Aorta (tissue), 5 donors: Measurements from ENCODE around the gene LYPD6B. TPM values are rescaled to one million over a fixed set of nuclear protein-coding genes. Genes with fewer than 3 reads are reported as not detected.

Experiments
- ATAC-seq: fragments of 200-7000 bp; cut with Tn5 transposase; one replicate; pipeline ENCODE4 v1.9.1; 2022; ENCODE audit warnings: moderate library complexity; ENCODE audit not compliant: low FRiP score
- DNase-seq, 2 donors: peaks; one replicate each; pipeline ENCODE4 v3.0.0-alpha.2; 2020
- H3K27ac ChIP-seq, 2 donors: one replicate each; pipeline ENCODE4 v1.5.1; 2013; ENCODE audit warnings: low read length in 2 of 2, mild to moderate bottlenecking in 2 of 2, moderate library complexity in 2 of 2, control low read depth in 1 of 2, inconsistent platforms in 1 of 2, low read depth in 1 of 2
- H3K27me3 ChIP-seq, 2 donors: one replicate each; pipeline ENCODE4 v1.6.1; 2013; ENCODE audit warnings: control low read depth in 1 of 2, low read length in 1 of 2, mild to moderate bottlenecking in 1 of 2, moderate library complexity in 1 of 2; ENCODE audit not compliant: insufficient read depth in 2 of 2, control insufficient read depth in 1 of 2
- H3K36me3 ChIP-seq, 2 donors: one replicate each; pipeline ENCODE4 v1.6.1; 2013; ENCODE audit warnings: control low read depth in 1 of 2, low read length in 1 of 2, mild to moderate bottlenecking in 1 of 2; ENCODE audit not compliant: insufficient read depth in 2 of 2, control insufficient read depth in 1 of 2
- H3K4me1 ChIP-seq, 2 donors: one replicate each; pipeline ENCODE4 v1.6.1; 2013; ENCODE audit warnings: low read length in 2 of 2, control low read depth in 1 of 2, mild to moderate bottlenecking in 1 of 2, moderate library complexity in 1 of 2; ENCODE audit not compliant: insufficient read depth in 2 of 2, control insufficient read depth in 1 of 2
- H3K4me3 ChIP-seq, 2 donors: one replicate each; pipeline ENCODE4 v1.5.1; 2013; ENCODE audit warnings: low read length in 2 of 2, control low read depth in 1 of 2, mild to moderate bottlenecking in 1 of 2
- H3K9me3 ChIP-seq: one replicate; pipeline ENCODE4 v1.6.1; 2013; ENCODE audit warnings: mild to moderate bottlenecking, low read length; ENCODE audit not compliant: control insufficient read depth
- WGBS, 2 donors: extraction: QIAGEN DNeasy Blood & Tissue Kit; methylation state at CpG; one replicate each; pipeline ENCODE4 v1.1.7; 2013; 5-methylcytosine and 5-hydroxymethylcytosine counted together
- intact Hi-C, 2 donors: fragments of 100-400 bp; cut with DNase I; formaldehyde crosslinking; loops; one replicate each; pipeline versions ENCODE4 v1.14.2 to v1.15.0; 2022
- polyA plus RNA-seq, 2 donors: library from polyadenylated mRNA; stranded (reverse); fragments of 200-250 nt; gene quantifications; one replicate each; pipeline ENCODE4 v1.2.3, GENCODE V29; 2013
- total RNA-seq, 2 donors: library from RNA; stranded (reverse); fragmentation: NEBNext Ultra II Directional; extraction: Animal tissue kit (Norgen Biotek cat#: 25700); gene quantifications; one replicate each; pipeline ENCODE4 v1.2.1, GENCODE V29; 2021
- donor health status: healthy with polysubstance abuse.
- donor health status: Bipolar disorder and iron deficiency.
- donor health status: DM: no; HTN: no; CAD: no.
- donor health status: DM: no; HTN: no; CAD: no.
- donor health status: DM: yes; HTN: yes; CAD: no.

LYPD6B gene
- total and polyA plus RNA-seq, 4 donors: 0.26 TPM; not detected in 3

- ATAC-seq: no peak
- peaks cover 0 to 6% of the 10 kb centered on the region in 2 donors for H3K4me1 ChIP-seq
- H3K27ac ChIP-seq: no peak overlapping the region
- WGBS, 2 donors: 82 to 89% methylated on average over 9 of the region's 9 CpGs
- no peaks in the 10 kb centered on the region for H3K36me3 ChIP-seq
- H3K27me3 ChIP-seq: no peaks in the 10 kb centered on the region
- DNase-seq: no peak
- no peak overlapping the region for H3K4me3 ChIP-seq
- H3K9me3 ChIP-seq: no peaks in the 10 kb centered on the region
- intact Hi-C loops: no loop called here
These were observed 32.3 kb downstream of the LYPD6B start for GRCh38 chr2:149070681-149071320.

- 91 to 92% methylated on average over 2 of the region's 2 CpGs for WGBS, 2 donors
- no peak for DNase-seq
- Histone ChIP-seq H3K4me1 (no peaks in the 10 kb centered on the region), H3K4me3 (no peak overlapping the region), H3K27me3 (no peaks in the 10 kb centered on the region), H3K27ac (no peak overlapping the region), H3K9me3 (no peaks in the 10 kb centered on the region), H3K36me3 (no peaks in the 10 kb centered on the region)
- ATAC-seq: no peak
- intact Hi-C loops: no loop called here
These were observed 36.6 kb downstream of the LYPD6B start for GRCh38 chr2:149075105-149075504.

- 43 to 60% methylated on average over 10 of the region's 10 CpGs for WGBS, 2 donors
- DNase-seq: no peak
- no peaks in the 10 kb centered on the region for H3K27me3 ChIP-seq
- intact Hi-C loops: no loop called here
- no peaks in the 10 kb centered on the region for H3K9me3 ChIP-seq
- no peak for ATAC-seq
- H3K36me3 ChIP-seq: no peaks in the 10 kb centered on the region
- H3K4me3 ChIP-seq: no peak overlapping the region
- no peak overlapping the region for H3K27ac ChIP-seq
- H3K4me1 ChIP-seq: no peaks in the 10 kb centered on the region
These were observed 37.4 kb downstream of the LYPD6B start for GRCh38 chr2:149075853-149076252.

GRCh38 chr2:149076863-149077412, 38.4 kb downstream of the LYPD6B start:
- Histone ChIP-seq H3K27me3 (no peaks in the 10 kb centered on the region), H3K4me3 (no peak overlapping the region), H3K9me3 (no peaks in the 10 kb centered on the region), H3K4me1 (no peaks in the 10 kb centered on the region), H3K27ac (no peak overlapping the region), H3K36me3 (no peaks in the 10 kb centered on the region)
- intact Hi-C loops: no loop called here
- WGBS, 2 donors: 18 to 22% methylated on average over 5 of the region's 5 CpGs
- DNase-seq (no peak), ATAC-seq (no peak)

GRCh38 chr2:149077861-149078260, 39.4 kb downstream of the LYPD6B start:
- intact Hi-C loops: no loop called here
- H3K36me3 ChIP-seq: no peaks in the 10 kb centered on the region
- ATAC-seq: no peak
- no peaks in the 10 kb centered on the region for H3K9me3 ChIP-seq
- no peak overlapping the region for H3K27ac ChIP-seq
- 69 to 70% methylated on average over 3 of the region's 3 CpGs for WGBS, 2 donors
- no peaks in the 10 kb centered on the region for H3K27me3 ChIP-seq
- H3K4me1 ChIP-seq: no peaks in the 10 kb centered on the region
- DNase-seq: no peak
- H3K4me3 ChIP-seq: no peak overlapping the region

GRCh38 chr2:149080099-149080498, 41.6 kb downstream of the LYPD6B start:
- H3K27me3 ChIP-seq: no peaks in the 10 kb centered on the region

GRCh38 chr2:149080971-149081370, 42.5 kb downstream of the LYPD6B start:
- WGBS, 2 donors: 72 to 97% methylated on average over 1 of the region's 1 CpG
- DNase-seq (no peak), ATAC-seq (no peak)
- intact Hi-C loops: no loop called here
- Histone ChIP-seq H3K4me1 (peaks cover 0 to 2% of the 10 kb centered on the region in 2 donors), H3K27me3 (no peaks in the 10 kb centered on the region), H3K27ac (no peak overlapping the region), H3K36me3 (no peaks in the 10 kb centered on the region), H3K4me3 (no peak overlapping the region), H3K9me3 (no peaks in the 10 kb centered on the region)

More at GRCh38 chr2:149080099-149080498, 41.6 kb downstream of the LYPD6B start:
- DNase-seq: no peak
- intact Hi-C loops: no loop called here
- Histone ChIP-seq H3K4me1 (peaks cover 0 to 2% of the 10 kb centered on the region in 2 donors), H3K4me3 (no peak overlapping the region), H3K36me3 (no peaks in the 10 kb centered on the region), H3K9me3 (no peaks in the 10 kb centered on the region), H3K27ac (no peak overlapping the region)
- no peak for ATAC-seq
- 76 to 77% methylated on average over 3 of the region's 3 CpGs for WGBS, 2 donors

- Histone ChIP-seq H3K27ac (no peak overlapping the region), H3K27me3 (no peaks in the 10 kb centered on the region), H3K9me3 (no peaks in the 10 kb centered on the region), H3K4me1 (peaks cover 0 to 2% of the 10 kb centered on the region in 2 donors), H3K4me3 (no peak overlapping the region), H3K36me3 (no peaks in the 10 kb centered on the region)
- WGBS, 2 donors: 57 to 63% methylated on average over 3 of the region's 3 CpGs
- intact Hi-C loops: no loop called here
- DNase-seq (no peak), ATAC-seq (no peak)
These were observed 43.6 kb downstream of the LYPD6B start for GRCh38 chr2:149082079-149082478.

GRCh38 chr2:149082735-149083134, 44.2 kb downstream of the LYPD6B start:
- DNase-seq: no peak
- WGBS, 2 donors: 91 to 94% methylated on average over 4 of the region's 4 CpGs

More at GRCh38 chr2:149082735-149083134, 44.2 kb downstream of the LYPD6B start:
- H3K36me3 ChIP-seq: no peaks in the 10 kb centered on the region
- ATAC-seq: no peak
- no peak overlapping the region for H3K27ac ChIP-seq
- H3K4me3 ChIP-seq: no peak overlapping the region
- no peaks in the 10 kb centered on the region for H3K27me3 ChIP-seq
- intact Hi-C loops: no loop called here
- no peaks in the 10 kb centered on the region for H3K9me3 ChIP-seq
- peaks cover 0 to 2% of the 10 kb centered on the region in 2 donors for H3K4me1 ChIP-seq
